GM04503 (cell line): ENCODE data around the gene SLC19A2.
"Not testable (repeated sequence)": the region's sequence is repeated elsewhere in the genome, so short reads cannot be mapped to it uniquely, and the experiment has no call there.

Source experiments
- DNase-seq: peaks from one replicate; pipeline ENCODE4 v3.0.0-alpha.2; 2012; ENCODE audit warnings: low read depth

Gene SLC19A2, protein sequence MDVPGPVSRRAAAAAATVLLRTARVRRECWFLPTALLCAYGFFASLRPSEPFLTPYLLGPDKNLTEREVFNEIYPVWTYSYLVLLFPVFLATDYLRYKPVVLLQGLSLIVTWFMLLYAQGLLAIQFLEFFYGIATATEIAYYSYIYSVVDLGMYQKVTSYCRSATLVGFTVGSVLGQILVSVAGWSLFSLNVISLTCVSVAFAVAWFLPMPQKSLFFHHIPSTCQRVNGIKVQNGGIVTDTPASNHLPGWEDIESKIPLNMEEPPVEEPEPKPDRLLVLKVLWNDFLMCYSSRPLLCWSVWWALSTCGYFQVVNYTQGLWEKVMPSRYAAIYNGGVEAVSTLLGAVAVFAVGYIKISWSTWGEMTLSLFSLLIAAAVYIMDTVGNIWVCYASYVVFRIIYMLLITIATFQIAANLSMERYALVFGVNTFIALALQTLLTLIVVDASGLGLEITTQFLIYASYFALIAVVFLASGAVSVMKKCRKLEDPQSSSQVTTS

DNA sequence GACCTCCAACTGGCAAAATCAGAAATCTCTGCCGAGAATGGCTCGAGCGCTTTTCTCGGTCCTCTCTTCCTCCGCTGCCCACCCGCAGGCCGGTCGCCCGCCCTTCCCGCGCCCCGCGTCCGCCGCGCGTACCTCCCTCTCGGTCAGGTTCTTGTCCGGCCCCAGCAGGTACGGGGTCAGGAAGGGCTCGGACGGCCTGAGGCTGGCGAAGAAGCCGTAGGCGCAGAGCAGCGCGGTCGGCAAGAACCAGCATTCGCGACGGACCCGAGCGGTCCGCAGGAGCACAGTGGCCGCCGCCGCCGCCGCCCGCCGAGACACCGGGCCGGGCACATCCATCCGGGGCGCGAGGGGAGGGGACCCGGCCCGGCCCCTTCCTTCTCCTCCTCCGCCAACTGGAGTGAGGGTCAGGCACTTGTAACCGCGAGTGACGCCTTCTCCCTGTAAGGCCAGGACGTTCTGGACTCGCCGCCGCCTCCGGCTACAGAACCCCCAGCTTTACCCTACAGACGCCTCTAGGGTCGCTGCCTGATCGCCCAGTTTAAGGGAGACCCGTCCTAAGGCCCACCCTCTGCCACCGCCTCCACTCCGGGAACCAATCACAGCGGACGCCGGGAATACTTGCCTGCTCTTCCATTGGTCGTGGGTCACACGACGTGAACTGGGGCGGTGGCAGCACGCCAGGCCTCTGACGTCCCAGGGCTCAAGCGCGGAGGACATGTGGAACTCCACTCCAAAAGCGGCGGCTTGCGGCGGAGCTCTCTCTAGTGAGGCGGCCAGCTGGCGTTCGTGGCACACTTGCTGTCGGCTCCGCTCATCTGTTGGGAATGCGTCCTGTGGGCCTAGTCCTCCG is at the start of gene SLC19A2:
Gene SLC19A2 (minus strand): TSS at position 514 of the 850 bp plus-strand sequence. CDS start 178 bp downstream, at position 336.
- peak; percentile 94 for DNase-seq

DNA sequence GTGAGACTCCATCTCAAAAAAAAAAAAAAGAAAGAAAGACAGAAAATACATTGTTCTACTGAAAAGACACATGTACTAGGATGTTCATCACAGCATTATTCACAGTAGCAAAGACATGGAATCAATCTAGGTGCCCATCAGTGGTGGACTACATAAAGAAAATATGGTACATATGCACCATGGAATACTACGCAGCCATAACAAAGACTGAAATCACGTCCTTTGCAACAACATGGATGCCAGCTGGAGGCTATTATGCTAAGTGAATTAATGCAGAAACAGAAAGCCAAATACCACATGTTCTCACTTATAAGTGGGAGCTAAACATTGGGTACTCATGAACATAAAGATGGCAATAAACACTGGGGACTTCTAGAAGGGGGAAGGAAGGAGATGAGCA is 48.9 kb upstream of the SLC19A2 start:
- DNase-seq: no peak

DNA sequence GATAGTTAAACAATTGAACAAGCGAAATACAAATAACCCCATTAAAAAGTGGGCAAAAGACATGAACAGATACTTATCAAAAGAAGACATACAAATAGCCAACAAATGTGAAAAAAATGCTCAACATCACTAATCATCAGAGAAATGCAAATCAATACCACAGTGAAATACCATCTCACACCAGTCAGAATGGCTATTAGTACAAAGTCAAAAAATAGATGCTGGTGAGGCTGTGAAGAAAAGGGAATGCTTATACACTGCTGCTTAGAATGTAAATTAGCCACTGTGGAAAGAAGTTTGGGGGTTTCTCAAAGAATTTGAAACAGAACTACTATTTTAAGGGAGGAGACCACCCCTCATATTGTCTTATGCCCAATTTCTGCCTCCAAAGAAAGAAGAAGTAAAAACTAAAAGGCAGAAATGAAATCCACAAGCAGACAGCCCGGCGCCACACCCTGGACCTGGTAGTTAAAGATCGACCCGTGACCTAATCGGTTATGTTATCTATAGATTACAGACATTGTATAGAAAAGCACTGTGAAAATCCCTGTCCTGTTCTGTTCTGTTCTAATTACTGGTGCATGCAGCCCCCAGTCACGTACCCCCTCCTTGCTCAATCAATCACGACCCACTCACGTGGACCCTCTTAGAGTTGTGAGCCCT is 47.9 kb upstream of the SLC19A2 start:
- not testable (repeated sequence) for DNase-seq

DNA sequence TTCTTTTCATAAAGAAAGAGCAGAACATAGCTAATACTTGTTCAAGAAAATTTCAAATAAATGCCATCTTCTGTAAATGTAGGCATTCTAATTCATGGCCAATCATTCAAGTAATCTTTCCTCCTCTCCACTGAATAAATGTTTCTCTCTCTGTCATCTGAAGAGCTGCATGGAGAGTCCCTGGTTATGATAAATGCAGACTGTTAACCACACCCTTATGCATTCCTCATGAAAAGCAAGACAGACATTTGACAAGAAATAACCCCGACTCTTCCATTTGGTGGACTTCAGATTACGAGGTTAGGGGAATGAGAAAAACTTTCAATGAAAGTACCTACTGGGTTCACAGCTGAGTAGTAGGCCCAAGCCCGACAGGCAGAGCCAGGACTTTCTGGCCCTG is 44.7 kb upstream of the SLC19A2 start:
- no peak for DNase-seq

DNA sequence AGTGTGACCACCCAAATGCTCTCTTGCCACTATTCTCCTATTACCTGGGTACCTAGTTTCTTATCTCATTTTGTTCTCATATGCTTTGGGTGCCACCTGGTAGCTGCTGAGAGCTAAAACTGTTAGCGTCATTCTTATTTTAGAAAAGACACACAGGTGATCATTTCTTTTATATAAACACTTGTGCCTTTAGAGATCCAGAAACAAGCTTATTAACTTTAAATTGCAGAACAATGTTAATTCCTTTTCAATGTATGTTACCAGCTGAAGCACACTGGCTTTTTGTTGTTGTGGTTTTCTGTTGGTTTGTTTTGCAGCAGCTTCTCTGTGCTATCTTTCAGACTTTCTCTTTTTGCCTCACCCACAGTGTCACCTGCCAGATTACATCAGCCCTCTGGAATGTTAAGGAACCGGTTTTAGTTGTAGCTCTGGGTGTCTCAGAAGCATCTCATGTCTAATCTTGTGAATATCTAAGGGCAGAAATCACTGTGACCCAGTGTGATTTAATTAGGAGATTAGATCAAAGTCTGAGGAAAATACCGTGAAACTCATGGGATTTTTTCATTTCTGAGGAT is 43.4 kb upstream of the SLC19A2 start:
- no peak for DNase-seq

DNA sequence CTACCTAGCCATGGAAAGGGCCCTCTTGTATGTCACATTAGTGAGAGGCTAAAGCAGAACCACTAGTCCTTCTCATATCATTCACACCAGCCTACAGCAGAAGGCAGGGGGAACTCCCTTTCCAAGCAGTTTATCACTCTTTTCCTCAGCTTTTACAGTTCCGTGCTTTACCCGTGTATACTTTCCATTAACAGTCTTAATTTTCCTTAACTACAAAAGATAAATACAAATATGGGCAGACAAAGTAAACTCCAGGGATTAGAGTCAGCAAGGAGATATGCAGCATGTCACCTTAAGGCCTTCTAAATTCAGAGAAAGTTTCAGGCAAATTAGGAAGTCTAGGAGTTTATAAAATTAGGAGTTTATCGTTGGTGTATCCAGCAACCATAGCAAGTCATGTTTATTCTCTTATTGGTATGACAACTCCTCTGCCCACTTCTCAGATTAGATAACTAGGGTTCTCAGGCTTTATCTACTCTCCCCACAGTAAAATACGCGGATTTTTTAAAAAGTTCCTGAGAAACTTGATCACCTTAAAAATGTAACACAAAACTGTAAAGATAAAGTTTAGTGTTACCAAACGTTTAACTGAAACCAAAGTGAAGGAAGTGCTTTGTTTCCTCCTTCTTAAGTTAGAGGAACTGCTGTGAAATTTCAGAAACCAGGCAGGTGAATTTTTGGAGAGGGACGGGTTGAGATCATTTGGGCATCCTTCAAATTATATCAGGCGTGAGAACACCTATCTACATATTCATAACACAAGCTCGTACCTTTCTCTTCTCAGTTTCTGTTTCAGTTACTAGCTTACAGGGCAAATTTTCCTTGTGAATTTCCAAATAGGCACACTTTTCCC is 42.7 kb upstream of the SLC19A2 start:
- DNase-seq: no peak

DNA sequence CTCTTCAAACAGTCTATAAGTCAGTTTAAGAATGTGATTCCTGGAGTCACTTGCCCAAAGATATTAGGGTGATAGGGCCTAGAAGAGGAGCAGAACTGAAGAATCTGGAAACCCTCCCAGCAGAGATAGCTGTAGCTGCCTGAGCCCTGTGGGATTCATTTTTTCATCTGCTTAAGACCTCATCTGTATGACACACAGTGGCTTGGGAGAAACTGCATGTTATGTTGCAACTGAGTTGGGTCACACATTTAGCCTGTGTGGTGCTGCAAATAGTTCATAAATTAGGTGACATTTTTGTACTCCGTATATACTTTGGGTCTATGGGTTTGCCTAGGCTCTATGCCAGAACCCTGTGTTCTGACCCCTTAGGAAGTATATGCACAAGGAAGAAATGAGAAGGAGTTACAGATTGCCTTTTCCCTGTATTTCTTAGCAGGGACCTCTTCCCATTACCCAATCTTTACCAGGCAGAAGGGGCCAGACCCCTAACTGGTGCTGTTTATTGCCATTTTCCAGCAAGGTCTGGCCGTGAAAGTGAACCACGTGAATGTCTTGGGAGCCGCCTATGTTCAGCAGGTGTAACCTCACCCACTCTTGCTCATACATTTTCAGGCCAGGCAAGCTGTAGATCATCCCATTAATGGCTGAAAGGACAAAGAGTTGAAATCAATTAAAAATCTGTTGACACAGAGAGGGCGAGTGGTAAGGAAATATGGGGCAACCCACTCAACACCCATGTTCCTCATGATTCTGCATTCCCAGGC is 41.9 kb upstream of the SLC19A2 start:
- no peak for DNase-seq

DNA sequence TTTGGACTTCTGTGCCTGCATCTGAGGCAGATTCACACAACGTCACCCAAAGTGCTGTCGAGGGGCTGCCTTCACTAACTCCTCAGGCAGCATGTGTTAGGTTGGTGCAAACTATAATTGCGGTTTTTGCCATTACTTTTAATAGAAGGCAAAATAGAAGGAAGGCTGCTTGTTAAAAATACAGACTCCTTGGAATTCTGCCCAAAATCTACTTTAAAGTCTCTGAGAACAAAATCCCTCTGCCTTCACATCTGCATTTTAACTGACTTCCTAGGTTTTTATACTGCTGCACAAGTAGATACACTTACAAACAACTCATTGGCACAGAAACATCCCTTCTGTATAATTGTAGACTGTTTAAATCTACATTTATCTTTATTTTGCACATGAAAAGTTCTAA is 41.3 kb upstream of the SLC19A2 start:
- DNase-seq: no peak

DNA sequence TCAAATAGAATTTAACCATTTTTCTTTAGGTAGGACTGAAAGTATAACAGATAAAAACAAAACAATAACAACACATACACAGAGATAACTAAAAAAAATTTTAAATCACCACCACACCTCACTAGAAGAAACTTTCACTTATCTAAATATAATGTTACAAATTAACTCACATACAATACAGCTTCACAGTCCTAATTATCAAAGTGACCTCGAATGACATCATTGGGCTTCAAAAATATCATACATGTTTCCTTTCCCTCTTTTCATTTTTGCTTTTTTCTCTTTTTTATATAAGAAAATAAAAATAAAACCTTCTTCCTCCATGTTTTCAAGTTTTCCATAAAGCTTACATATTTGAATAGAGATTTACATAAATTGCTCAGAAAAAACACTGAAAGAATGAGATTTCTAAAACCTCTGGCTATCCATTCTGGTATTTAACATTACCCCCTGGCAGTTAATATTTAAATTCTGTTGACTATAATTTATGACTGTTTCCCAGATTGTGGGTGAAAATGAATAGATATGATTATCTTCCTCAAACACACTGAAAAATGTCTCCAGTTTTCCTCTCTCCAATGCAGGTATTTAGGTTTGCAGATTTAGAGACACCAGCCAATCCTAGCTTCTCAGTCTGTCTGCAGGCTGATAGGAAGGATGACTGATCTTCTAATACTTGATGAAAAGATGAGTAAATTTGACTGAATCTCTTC is 40.5 kb upstream of the SLC19A2 start:
- DNase-seq: no peak

DNA sequence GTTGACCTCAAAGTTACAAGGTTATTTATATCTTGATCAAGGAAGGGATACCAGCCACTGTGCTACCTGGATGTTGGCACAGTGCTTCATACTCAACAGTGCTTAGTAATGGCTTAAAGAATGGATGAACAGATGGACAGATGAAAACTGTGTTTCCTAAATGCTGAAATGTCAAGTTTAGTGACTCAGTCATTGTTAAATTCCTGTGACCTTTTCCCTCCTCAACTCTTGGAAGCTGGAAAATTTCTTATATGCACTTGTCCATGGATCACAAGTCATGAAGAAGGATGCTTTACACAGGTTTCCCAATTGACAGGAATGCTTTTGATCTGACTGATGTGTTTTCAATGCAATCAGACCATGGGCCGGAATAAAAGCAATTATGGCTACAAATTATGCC is 39.6 kb upstream of the SLC19A2 start:
- DNase-seq: no peak

DNA sequence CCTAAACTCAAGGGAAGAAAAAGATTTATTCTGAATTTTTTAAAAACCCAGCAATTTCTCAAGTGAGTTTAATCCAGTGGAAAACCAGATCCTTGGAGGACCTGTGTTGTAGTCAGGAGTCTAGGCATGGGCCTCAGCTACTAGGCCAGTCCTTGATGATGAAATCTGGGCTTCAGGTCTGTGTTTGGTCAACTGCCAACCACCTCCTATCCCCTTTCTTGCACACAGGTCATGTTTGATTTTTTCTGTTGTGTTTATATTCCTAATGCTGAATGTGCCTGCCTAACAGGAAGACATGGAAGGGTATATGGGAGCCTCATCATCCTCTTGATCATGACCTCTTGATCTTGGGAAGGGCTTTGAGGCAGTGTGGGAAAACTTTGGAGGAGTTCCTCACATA is 38.2 kb upstream of the SLC19A2 start:
- no peak for DNase-seq

DNA sequence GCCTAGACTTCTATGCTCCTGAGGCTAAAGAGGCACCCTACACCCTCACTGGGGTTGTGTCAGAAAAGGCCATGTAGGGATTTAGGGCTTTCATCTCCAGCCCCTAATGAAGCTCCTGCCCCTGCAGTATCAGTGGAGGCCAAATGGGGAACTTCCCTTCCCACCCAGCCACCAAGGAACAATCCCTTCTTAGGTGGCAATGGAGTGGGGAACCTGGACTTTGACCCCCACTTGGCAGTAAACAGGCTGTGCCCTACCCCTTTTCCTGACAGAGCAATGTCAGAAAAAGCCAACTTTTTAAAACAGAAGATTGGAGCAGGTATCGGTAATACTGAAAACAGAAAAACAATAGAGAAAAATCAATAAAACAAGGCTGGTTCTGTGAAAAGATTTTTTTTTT is 35.5 kb upstream of the SLC19A2 start:
- no peak for DNase-seq

DNA sequence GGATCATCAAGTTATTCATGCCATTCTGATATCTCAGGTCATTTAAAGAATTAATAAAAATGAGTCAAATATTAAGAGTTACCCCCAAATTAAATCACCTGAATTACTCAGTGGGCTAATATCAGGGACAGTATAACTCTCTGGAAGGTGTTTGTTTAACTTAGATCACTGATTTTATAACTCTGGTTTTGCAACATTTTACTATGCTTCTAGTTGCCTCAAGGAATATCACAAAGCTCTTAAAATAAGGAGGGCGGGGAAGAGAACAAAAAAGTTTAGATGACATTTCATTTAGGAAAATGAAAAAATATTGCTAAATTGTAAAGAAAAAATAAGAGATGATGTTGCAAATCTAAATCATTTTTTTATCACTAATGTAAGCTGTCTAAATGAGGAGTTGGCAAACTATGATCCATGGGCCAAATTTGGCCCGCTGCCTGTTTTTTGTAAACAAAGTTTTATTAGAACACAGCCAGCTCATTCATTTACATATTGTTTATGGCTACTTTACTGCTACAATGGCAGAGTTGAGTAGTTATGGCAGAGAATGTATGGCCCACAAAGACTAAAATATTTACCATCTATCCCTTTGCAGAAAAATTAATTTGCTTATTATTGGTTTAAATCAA is 31.9 kb upstream of the SLC19A2 start:
- no peak for DNase-seq

DNA sequence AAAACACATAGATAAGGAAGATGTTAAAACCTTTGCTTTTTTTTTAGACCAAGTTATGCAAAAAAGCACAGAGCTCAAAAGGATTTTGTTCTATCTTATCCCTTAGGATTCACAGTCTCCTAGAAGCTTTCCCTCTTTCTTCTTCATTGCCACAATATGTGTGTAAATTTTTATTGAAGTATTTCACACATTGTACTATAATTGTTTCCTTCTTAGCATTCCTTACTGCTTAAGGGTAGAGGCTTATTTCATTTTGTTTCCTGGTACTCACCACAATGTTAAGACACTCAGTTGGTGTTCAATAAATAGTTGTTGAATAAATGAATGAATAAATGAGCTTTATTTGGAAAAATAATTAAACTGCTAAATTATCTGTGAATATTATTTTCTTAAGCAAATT is 29.9 kb upstream of the SLC19A2 start:
- no peak for DNase-seq

DNA sequence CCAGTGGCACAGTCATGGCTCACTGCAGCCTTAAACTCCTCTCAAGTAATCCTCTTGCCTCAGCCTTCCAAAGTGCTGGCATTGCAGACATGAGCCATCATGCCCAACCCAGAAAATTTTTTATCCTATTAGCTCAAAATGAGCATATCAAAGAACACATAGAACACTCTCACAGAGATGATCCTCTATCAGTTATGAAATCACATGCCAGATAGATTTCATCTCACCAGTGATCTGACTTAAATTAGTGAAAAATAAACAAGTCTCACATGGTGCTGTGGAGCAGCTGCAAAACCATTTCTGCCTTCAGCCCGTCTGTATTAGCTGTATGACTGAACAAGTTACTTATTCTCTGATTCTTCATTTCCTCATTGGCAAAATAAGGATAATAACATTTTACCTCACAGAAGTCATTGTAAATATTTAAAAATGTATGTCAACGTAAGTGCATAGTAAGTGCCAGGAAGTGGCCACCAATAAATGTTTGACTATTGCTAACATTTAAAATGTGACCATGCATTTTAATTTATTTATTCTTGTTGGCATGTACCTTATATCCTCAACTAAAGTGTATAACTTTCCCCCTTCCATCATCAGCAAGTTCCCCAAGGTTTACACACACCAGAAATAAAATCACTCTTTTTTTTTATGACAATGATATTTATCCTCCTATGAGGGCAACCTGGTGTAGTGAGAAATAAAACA is 29.0 kb upstream of the SLC19A2 start:
- no peak for DNase-seq

DNA sequence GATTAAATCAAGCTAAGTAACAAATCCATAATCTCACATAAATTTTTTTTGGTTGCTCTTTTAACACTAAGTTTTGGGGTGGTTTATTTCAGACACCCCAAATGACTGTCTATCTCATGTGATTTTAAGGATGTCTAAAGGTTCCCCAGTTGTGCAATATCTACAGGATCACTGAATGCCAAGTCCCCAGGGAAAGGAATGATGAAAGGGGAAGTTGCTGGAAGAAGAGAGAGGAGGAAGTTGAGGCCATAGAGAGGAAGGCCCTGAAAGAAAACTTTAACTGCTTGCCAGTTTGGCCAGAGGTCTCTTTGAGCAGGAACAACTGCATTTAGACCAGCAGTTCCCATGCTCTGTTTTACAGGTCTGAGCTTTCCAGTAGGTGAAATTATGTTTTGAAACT is 27.5 kb upstream of the SLC19A2 start:
- DNase-seq: no peak

DNA sequence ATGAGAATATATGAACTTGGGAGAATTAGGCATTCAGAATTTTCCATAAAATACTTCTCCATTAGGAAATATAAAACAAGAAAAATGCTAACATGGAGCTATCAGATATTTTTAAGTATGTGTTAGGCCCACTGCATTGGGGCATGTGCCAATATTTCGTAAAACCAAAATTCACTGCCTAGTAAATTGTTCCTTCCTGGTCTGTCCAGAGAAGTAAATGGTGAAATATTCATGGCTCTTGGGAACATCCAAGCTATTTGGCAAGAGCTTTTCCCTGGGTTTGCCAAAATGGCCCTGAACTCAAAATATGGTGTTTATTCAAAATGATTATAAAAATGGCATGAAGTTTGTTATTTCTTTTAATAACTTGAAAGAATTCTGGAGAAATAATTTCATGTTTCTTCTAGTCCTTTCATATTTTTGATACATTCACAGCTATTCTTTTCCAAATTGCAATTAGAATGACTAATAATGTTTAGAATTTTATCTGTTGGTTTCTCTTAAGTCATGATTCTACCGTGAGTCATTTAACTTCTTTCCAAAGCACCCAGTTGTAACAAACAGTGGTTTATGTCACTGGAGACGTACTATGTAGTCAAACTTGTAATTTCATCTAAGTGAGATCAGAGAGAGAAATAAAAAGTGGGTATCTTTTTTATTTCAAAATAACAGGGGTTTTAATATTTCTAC is 25.7 kb upstream of the SLC19A2 start:
- DNase-seq: peak; percentile 47

DNA sequence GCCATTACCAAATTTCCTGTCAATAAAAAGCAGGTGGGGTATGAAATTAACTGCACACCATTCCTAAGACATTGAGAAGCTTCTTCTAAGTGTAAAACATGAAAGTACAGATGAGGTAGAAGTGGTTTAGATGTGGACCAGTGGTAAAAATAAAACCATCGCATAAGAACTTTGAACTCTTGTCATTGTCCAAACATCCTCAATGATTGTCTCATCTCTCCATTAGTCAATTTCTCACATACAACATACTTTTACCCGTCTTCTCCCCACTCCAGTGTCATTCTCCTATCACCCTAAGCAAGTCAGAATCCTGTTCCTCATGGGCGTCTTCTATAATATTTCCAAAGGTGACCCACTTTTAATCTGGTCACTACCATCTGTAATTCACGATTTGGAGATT is 24.3 kb upstream of the SLC19A2 start:
- DNase-seq: no peak
